H9 (cell line): ENCODE results near the gene DERA. TPM values are rescaled to one million over a fixed set of nuclear protein-coding genes. Genes with fewer than 3 reads are reported as not detected.

Experiments
- DNase-seq: peaks from one replicate; pipeline ENCODE4 v3.0.0-alpha.2; 2017
- H2AFZ ChIP-seq: one replicate; pipeline ENCODE4 v1.6.1; 2013; ENCODE audit warnings: mild to moderate bottlenecking, low read length, control low read depth, moderate library complexity
- H2AK5ac ChIP-seq: 2 replicates; pipeline ENCODE4 v1.6.1; 2013; ENCODE audit warnings: low read length, control low read depth, mixed read lengths; ENCODE audit not compliant: insufficient read length
- H2BK120ac ChIP-seq: one replicate; pipeline ENCODE4 v1.6.1; 2013; ENCODE audit warnings: low read depth, mild to moderate bottlenecking, low read length, control low read depth, inconsistent platforms; ENCODE audit not compliant: poor library complexity, severe bottlenecking
- H2BK12ac ChIP-seq: 2 replicates; pipeline ENCODE4 v1.6.1; 2013; ENCODE audit warnings: low read length, control low read depth, mixed read lengths, low read depth; ENCODE audit not compliant: insufficient read length
- H2BK15ac ChIP-seq: 2 replicates; pipeline ENCODE4 v1.6.1; 2013; ENCODE audit warnings: low read depth, low read length, control low read depth
- H2BK20ac ChIP-seq: one replicate; pipeline ENCODE4 v1.6.1; 2013; ENCODE audit warnings: low read depth, mild to moderate bottlenecking, low read length, control low read depth, inconsistent platforms; ENCODE audit not compliant: poor library complexity, severe bottlenecking
- H2BK5ac ChIP-seq: 2 replicates; pipeline ENCODE4 v1.6.1; 2013; ENCODE audit warnings: low read length, control low read depth, mixed read lengths; ENCODE audit not compliant: insufficient read length
- H3K14ac ChIP-seq: 2 replicates; pipeline ENCODE4 v1.6.1; 2013; ENCODE audit warnings: low read length, control low read depth; ENCODE audit not compliant: insufficient read depth
- H3K18ac ChIP-seq: 2 replicates; pipeline ENCODE4 v1.6.1; 2013; ENCODE audit warnings: low read depth, mild to moderate bottlenecking, mixed read lengths, low read length, control low read depth; ENCODE audit not compliant: insufficient read length
- H3K23ac ChIP-seq: 2 replicates; pipeline ENCODE4 v1.6.1; 2013; ENCODE audit warnings: low read length, control low read depth, mixed read lengths, low read depth; ENCODE audit not compliant: insufficient read length
- H3K23me2 ChIP-seq: 2 replicates; pipeline ENCODE4 v1.6.1; 2013; ENCODE audit warnings: low read depth, mild to moderate bottlenecking, mixed read lengths, low read length, control low read depth; ENCODE audit not compliant: insufficient read length, poor library complexity, severe bottlenecking
- H3K27ac ChIP-seq: 2 replicates; pipeline ENCODE4 v1.5.1; 2013; ENCODE audit warnings: low read length, control low read depth, mixed read lengths, low read depth; ENCODE audit not compliant: insufficient read length
- H3K27me3 ChIP-seq: 2 replicates; pipeline ENCODE4 v1.6.1; 2013; ENCODE audit warnings: low read length, control low read depth, inconsistent platforms; ENCODE audit not compliant: insufficient read depth
- H3K4ac ChIP-seq: 2 replicates; pipeline ENCODE4 v1.6.1; 2013; ENCODE audit warnings: low read depth, mild to moderate bottlenecking, control low read depth, inconsistent platforms, low read length, moderate library complexity
- H3K4me1 ChIP-seq: 2 replicates; pipeline ENCODE4 v1.6.1; 2013; ENCODE audit warnings: low read length, control low read depth, inconsistent platforms; ENCODE audit not compliant: insufficient read depth
- H3K4me2 ChIP-seq: 2 replicates; pipeline ENCODE4 v1.6.1; 2013; ENCODE audit warnings: low read length, control low read depth, mixed read lengths; ENCODE audit not compliant: insufficient read length, insufficient read depth
- H3K56ac ChIP-seq: 2 replicates; pipeline ENCODE4 v1.6.1; 2013; ENCODE audit warnings: low read depth, mild to moderate bottlenecking, mixed read lengths, low read length, control low read depth; ENCODE audit not compliant: insufficient read length
- H3K79me1 ChIP-seq: 2 replicates; pipeline ENCODE4 v1.6.1; 2013; ENCODE audit warnings: low read depth, mild to moderate bottlenecking, moderate library complexity, low read length, control low read depth, inconsistent platforms; ENCODE audit not compliant: insufficient read depth, poor library complexity, severe bottlenecking
- H3K79me2 ChIP-seq: 2 replicates; pipeline ENCODE4 v1.6.1; 2013; ENCODE audit warnings: low read length, control low read depth, inconsistent platforms; ENCODE audit not compliant: insufficient read depth
- H3K9ac ChIP-seq: 2 replicates; pipeline ENCODE4 v1.6.1; 2013; ENCODE audit warnings: low read length, control low read depth, mixed read lengths; ENCODE audit not compliant: insufficient read length; ENCODE audit errors: extremely low read depth
- H3K9me3 ChIP-seq: one replicate; pipeline ENCODE4 v1.6.1; 2013; ENCODE audit warnings: low read depth, low read length, inconsistent platforms; ENCODE audit not compliant: control insufficient read depth
- H3T11ph ChIP-seq: one replicate; pipeline ENCODE4 v1.6.1; 2013; ENCODE audit warnings: mild to moderate bottlenecking, low read length, control low read depth, inconsistent platforms
- H4K20me1 ChIP-seq: one replicate; pipeline ENCODE4 v1.6.1; 2013; ENCODE audit not compliant: control insufficient read depth, insufficient read length, insufficient read depth
- H4K5ac ChIP-seq: 2 replicates; pipeline ENCODE4 v1.6.1; 2013; ENCODE audit warnings: low read depth, mild to moderate bottlenecking, mixed read lengths, low read length, control low read depth; ENCODE audit not compliant: insufficient read length
- H4K8ac ChIP-seq: replicated peaks from 2 replicates; pipeline ENCODE4 v1.6.1; 2013; ENCODE audit warnings: low read length, control low read depth, mixed read lengths, low read depth; ENCODE audit not compliant: insufficient read length
- H4K91ac ChIP-seq: 2 replicates; pipeline ENCODE4 v1.6.1; 2013; ENCODE audit warnings: low read depth, mild to moderate bottlenecking, moderate library complexity, mixed read lengths, low read length, control low read depth; ENCODE audit not compliant: insufficient read length
- H3K27ac Mint-ChIP-seq, 3 experiments: 2 replicates in 2 of 3; 3 replicates in 1 of 3; pipeline ENCODE4 v1.8.0; 2020 to 2021; ENCODE audit warnings: mixed read lengths in 3 of 3, mild to moderate bottlenecking in 1 of 3, moderate library complexity in 1 of 3
- H3K27me3 Mint-ChIP-seq: 2 replicates; pipeline ENCODE4 v1.8.0; 2021; ENCODE audit warnings: low read depth, mild to moderate bottlenecking, moderate library complexity, mixed read lengths
- H3K36me3 Mint-ChIP-seq, 3 experiments: 2 replicates in 2 of 3; 3 replicates in 1 of 3; pipeline ENCODE4 v1.8.0; 2020 to 2021; ENCODE audit warnings: low read depth in 3 of 3, mixed read lengths in 3 of 3; ENCODE audit not compliant: insufficient read depth in 1 of 3
- H3K4me1 Mint-ChIP-seq, 2 experiments: 2 replicates each; pipeline ENCODE4 v1.8.0; 2020; ENCODE audit warnings: mixed read lengths in 2 of 2
- H3K4me3 Mint-ChIP-seq, 2 experiments: 2 replicates in 1 of 2; 3 replicates in 1 of 2; pipeline ENCODE4 v1.8.0; 2020 to 2021; ENCODE audit warnings: mild to moderate bottlenecking in 2 of 2, mixed read lengths in 2 of 2, moderate library complexity in 1 of 2
- H3K9me3 Mint-ChIP-seq, 2 experiments: 2 replicates in 1 of 2; 3 replicates in 1 of 2; pipeline ENCODE4 v1.8.0; 2020; ENCODE audit warnings: mild to moderate bottlenecking in 2 of 2, mixed read lengths in 2 of 2, moderate library complexity in 1 of 2
- WGBS: extraction: QIAGEN DNeasy Blood & Tissue Kit; methylation state at CpG from one replicate; pipeline ENCODE4 v1.1.7; 2013; ENCODE audit warnings: missing lambda C conversion rate, low lambda C conversion rate, mixed read lengths; ENCODE audit not compliant: insufficient read length; ENCODE audit errors: extremely low coverage; 5-methylcytosine and 5-hydroxymethylcytosine counted together
- total RNA-seq: library from RNA; stranded (reverse); gene quantifications from 2 replicates; pipeline ENCODE4 v1.2.1, GENCODE V29; 2021
- TF ChIP-seq, protein P1 (sequence below): fragments of 200-600 bp; sonication (generic); conservative IDR thresholded peaks from 3 replicates; pipeline ENCODE4 v1.8.0; 2021; ENCODE audit warnings: antibody characterized with exemption, mild to moderate bottlenecking

The DERA gene
- total RNA-seq, 1 experiment from 2014 or later = 20.9 TPM

DNA sequence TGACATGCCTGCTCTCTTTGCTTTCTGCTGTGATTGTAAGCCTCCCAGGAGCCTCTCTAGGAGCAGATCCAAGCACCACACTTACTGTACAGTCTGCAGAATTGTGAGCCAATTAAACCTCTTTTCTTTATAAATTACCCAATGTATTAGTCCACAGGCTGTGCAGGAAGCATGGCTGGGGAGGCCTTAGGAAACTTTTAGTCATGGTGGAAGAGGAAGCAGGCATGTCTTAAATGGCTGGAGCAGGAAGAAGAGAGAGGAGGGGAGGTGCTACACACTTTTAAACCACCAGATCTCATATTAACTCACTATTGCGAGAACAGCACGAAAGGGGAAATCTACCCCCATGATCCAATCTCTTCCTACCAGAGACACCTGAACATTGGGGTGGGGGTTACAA is 108.9 kb downstream of the DERA start:
- Mint-ChIP-seq H3K36me3 (peaks cover 16 to 65% (median 29%) of the 10 kb centered on the region in 3 experiments), H3K9me3 (peaks cover 23 to 41% of the 10 kb centered on the region in 2 experiments)

More for the DNA sequence above, 108.9 kb downstream of the DERA start:
- H3K9me3 ChIP-seq = peaks cover under 1% of the 10 kb centered on the region
- H3K9ac ChIP-seq = no peak overlapping the region
- no peak overlapping the region for H2BK20ac ChIP-seq
- H2BK15ac ChIP-seq = no peak overlapping the region
- H3K79me1 ChIP-seq = no peaks in the 10 kb centered on the region
- H2AK5ac ChIP-seq = no peak overlapping the region
- no peak overlapping the region for H2BK5ac ChIP-seq
- H3K4me1 ChIP-seq = no peaks in the 10 kb centered on the region
- H3K4me3 Mint-ChIP-seq = no peak overlapping the region
- no peak overlapping the region for H3T11ph ChIP-seq
- H4K20me1 ChIP-seq = no peaks in the 10 kb centered on the region
- H3K23ac ChIP-seq = no peak overlapping the region
- no CpG with 5 or more reads among the region's 2 CpGs for WGBS
- H3K79me2 ChIP-seq = no peaks in the 10 kb centered on the region
- H3K4me2 ChIP-seq = no peak overlapping the region
- H2AFZ ChIP-seq = no peak overlapping the region
- H4K91ac ChIP-seq = no peak overlapping the region
- H3K4me1 Mint-ChIP-seq = no peaks in the 10 kb centered on the region
- no peaks in the 10 kb centered on the region for H3K23me2 ChIP-seq
- no peak for DNase-seq
- no peak overlapping the region for H3K27ac ChIP-seq
- TF ChIP-seq, protein P1, sequence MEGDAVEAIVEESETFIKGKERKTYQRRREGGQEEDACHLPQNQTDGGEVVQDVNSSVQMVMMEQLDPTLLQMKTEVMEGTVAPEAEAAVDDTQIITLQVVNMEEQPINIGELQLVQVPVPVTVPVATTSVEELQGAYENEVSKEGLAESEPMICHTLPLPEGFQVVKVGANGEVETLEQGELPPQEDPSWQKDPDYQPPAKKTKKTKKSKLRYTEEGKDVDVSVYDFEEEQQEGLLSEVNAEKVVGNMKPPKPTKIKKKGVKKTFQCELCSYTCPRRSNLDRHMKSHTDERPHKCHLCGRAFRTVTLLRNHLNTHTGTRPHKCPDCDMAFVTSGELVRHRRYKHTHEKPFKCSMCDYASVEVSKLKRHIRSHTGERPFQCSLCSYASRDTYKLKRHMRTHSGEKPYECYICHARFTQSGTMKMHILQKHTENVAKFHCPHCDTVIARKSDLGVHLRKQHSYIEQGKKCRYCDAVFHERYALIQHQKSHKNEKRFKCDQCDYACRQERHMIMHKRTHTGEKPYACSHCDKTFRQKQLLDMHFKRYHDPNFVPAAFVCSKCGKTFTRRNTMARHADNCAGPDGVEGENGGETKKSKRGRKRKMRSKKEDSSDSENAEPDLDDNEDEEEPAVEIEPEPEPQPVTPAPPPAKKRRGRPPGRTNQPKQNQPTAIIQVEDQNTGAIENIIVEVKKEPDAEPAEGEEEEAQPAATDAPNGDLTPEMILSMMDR = no peak
- no peak overlapping the region for H4K8ac ChIP-seq
- H2BK12ac ChIP-seq = no peak overlapping the region
- H3K27ac Mint-ChIP-seq = no peak overlapping the region
- H3K27me3 Mint-ChIP-seq = no peaks in the 10 kb centered on the region; the same call in 1 of the 2 replicates
- no peak overlapping the region for H3K18ac ChIP-seq
- no peaks in the 10 kb centered on the region for H3K27me3 ChIP-seq
- no peak overlapping the region for H2BK120ac ChIP-seq
- no peak overlapping the region for H4K5ac ChIP-seq
- H3K56ac ChIP-seq = no peak overlapping the region
- no peak overlapping the region for H3K14ac ChIP-seq
- H3K4ac ChIP-seq = no peak overlapping the region
